ENCODE measurements around the gene NAA60.

Gene NAA60

GRCh38 chr16:3485821-3486505, 42.5 kb downstream of the NAA60 start:
- H3K27ac ChIP-seq, result no peak overlapping the region
- TF ChIP-seq CTCF (IDR thresholded peaks at IDR 0.05) (no peak), ZFX (IDR thresholded peaks at IDR 0.05; ENCODE audit: borderline replicate concordance) (no peak)

- TF ChIP-seq CTCF (IDR thresholded peaks at IDR 0.05) (no peak), ZFX (IDR thresholded peaks at IDR 0.05; ENCODE audit: borderline replicate concordance) (no peak)
- H3K27ac ChIP-seq, result no peak overlapping the region
Measured at GRCh38 chr16:3486506-3487215, 43.2 kb downstream of the NAA60 start.

- no peak for TF ChIP-seq ZFX (IDR thresholded peaks at IDR 0.05; ENCODE audit: borderline replicate concordance)
- no peak for TF ChIP-seq CTCF (IDR thresholded peaks at IDR 0.05)
- no peak overlapping the region for H3K27ac ChIP-seq
Measured at GRCh38 chr16:3487521-3488410, 44.3 kb downstream of the NAA60 start.

GRCh38 chr16:3488801-3489200, 45.3 kb downstream of the NAA60 start:
- TF ChIP-seq CTCF (IDR thresholded peaks at IDR 0.05) (no peak), ZFX (IDR thresholded peaks at IDR 0.05; ENCODE audit: borderline replicate concordance) (no peak)
- H3K27ac ChIP-seq, result no peak overlapping the region

- no peak overlapping the region for H3K27ac ChIP-seq
- TF ChIP-seq CTCF (IDR thresholded peaks at IDR 0.05) (no peak), ZFX (IDR thresholded peaks at IDR 0.05; ENCODE audit: borderline replicate concordance) (no peak)
Measured at GRCh38 chr16:3490911-3491629, 47.6 kb downstream of the NAA60 start.

GRCh38 chr16:3492356-3492755, 48.9 kb downstream of the NAA60 start:
- H3K27ac ChIP-seq, result no peak overlapping the region
- no peak for TF ChIP-seq ZFX (IDR thresholded peaks at IDR 0.05; ENCODE audit: borderline replicate concordance)
- TF ChIP-seq CTCF (IDR thresholded peaks at IDR 0.05), result no peak

Measured in 22Rv1 (cell line).